ENCODE data around the gene ERGIC3.
A peak's percentile ranks its signal among the peaks of the same experiment; 100 is the strongest.

ERGIC3 gene

GRCh38 chr20:35508493-35509218 lies 33.2 kb upstream of the ERGIC3 start:
- H2AFZ ChIP-seq (ENCODE audit: low read length): no peak overlapping the region
- no peaks in the 10 kb centered on the region for H4K20me1 ChIP-seq (ENCODE audit: insufficient read depth, low read length)
- H3K9me2 ChIP-seq (ENCODE audit: low read depth, low read length): no peaks in the 10 kb centered on the region
- H3K4me2 ChIP-seq (ENCODE audit: low read length): no peak overlapping the region
- no peak overlapping the region for H3K4me3 ChIP-seq (ENCODE audit: low read depth, low read length, poor library complexity, severe bottlenecking)
- no peak overlapping the region for H3K9ac ChIP-seq (ENCODE audit: low read length)
- TF ChIP-seq CTCF (IDR thresholded peaks at IDR 0.05; ENCODE audit: low read length) (no peak), EZH2 (IDR thresholded peaks at IDR 0.05; ENCODE audit: borderline replicate concordance, low read length) (no peak)
- no peaks in the 10 kb centered on the region for H3K9me3 ChIP-seq (ENCODE audit: low read length)
- no peak overlapping the region for H3K27ac ChIP-seq (ENCODE audit: low read depth, low read length, poor library complexity, severe bottlenecking)
- H3K4me1 ChIP-seq (ENCODE audit: insufficient read depth, low read length, severe bottlenecking): peaks cover 5% of the 10 kb centered on the region
- no peaks in the 10 kb centered on the region for H3K79me2 ChIP-seq (ENCODE audit: insufficient read depth, low read length)
- H3K36me3 ChIP-seq (ENCODE audit: insufficient read depth, low read length): peaks cover 88% of the 10 kb centered on the region
- H3F3A ChIP-seq (ENCODE audit: insufficient read depth, low read length): no peaks in the 10 kb centered on the region
- H3K27me3 ChIP-seq (ENCODE audit: insufficient read depth, low read length): no peaks in the 10 kb centered on the region

GRCh38 chr20:35510951-35511735 lies 30.7 kb upstream of the ERGIC3 start:
- no peak overlapping the region for H3K9ac ChIP-seq (ENCODE audit: low read length)
- no peaks in the 10 kb centered on the region for H4K20me1 ChIP-seq (ENCODE audit: insufficient read depth, low read length)

GRCh38 chr20:35511814-35512420 lies 30.0 kb upstream of the ERGIC3 start:
- no peak overlapping the region for H3K4me2 ChIP-seq (ENCODE audit: low read length)
- H3K4me3 ChIP-seq (ENCODE audit: low read depth, low read length, poor library complexity, severe bottlenecking): no peak overlapping the region
- no peaks in the 10 kb centered on the region for H3K4me1 ChIP-seq (ENCODE audit: insufficient read depth, low read length, severe bottlenecking)
- no peak overlapping the region for H3K27ac ChIP-seq (ENCODE audit: low read depth, low read length, poor library complexity, severe bottlenecking)
- no peak overlapping the region for H2AFZ ChIP-seq (ENCODE audit: low read length)
- TF ChIP-seq EZH2 (IDR thresholded peaks at IDR 0.05; ENCODE audit: borderline replicate concordance, low read length) (no peak), CTCF (IDR thresholded peaks at IDR 0.05; ENCODE audit: low read length) (peak; percentile 82)
- H3K9ac ChIP-seq (ENCODE audit: low read length): no peak overlapping the region
- peaks cover 64% of the 10 kb centered on the region for H3K36me3 ChIP-seq (ENCODE audit: insufficient read depth, low read length)
- no peaks in the 10 kb centered on the region for H4K20me1 ChIP-seq (ENCODE audit: insufficient read depth, low read length)
- no peaks in the 10 kb centered on the region for H3F3A ChIP-seq (ENCODE audit: insufficient read depth, low read length)
- H3K79me2 ChIP-seq (ENCODE audit: insufficient read depth, low read length): no peaks in the 10 kb centered on the region
- H3K27me3 ChIP-seq (ENCODE audit: insufficient read depth, low read length): no peaks in the 10 kb centered on the region
- no peaks in the 10 kb centered on the region for H3K9me2 ChIP-seq (ENCODE audit: low read depth, low read length)
- no peaks in the 10 kb centered on the region for H3K9me3 ChIP-seq (ENCODE audit: low read length)

More at GRCh38 chr20:35510951-35511735, 30.7 kb upstream of the ERGIC3 start:
- Histone ChIP-seq H3K27ac (ENCODE audit: low read depth, low read length, poor library complexity, severe bottlenecking) (no peak overlapping the region), H3K36me3 (ENCODE audit: insufficient read depth, low read length) (peaks cover 72% of the 10 kb centered on the region), H3K9me3 (ENCODE audit: low read length) (no peaks in the 10 kb centered on the region), H3K27me3 (ENCODE audit: insufficient read depth, low read length) (no peaks in the 10 kb centered on the region), H3K4me2 (ENCODE audit: low read length) (no peak overlapping the region), H3K79me2 (ENCODE audit: insufficient read depth, low read length) (no peaks in the 10 kb centered on the region), H3K4me1 (ENCODE audit: insufficient read depth, low read length, severe bottlenecking) (peaks cover under 1% of the 10 kb centered on the region), H3K9me2 (ENCODE audit: low read depth, low read length) (no peaks in the 10 kb centered on the region), H3F3A (ENCODE audit: insufficient read depth, low read length) (no peaks in the 10 kb centered on the region), H2AFZ (ENCODE audit: low read length) (no peak overlapping the region), H3K4me3 (ENCODE audit: low read depth, low read length, poor library complexity, severe bottlenecking) (no peak overlapping the region)
- TF ChIP-seq EZH2 (IDR thresholded peaks at IDR 0.05; ENCODE audit: borderline replicate concordance, low read length) (no peak), CTCF (IDR thresholded peaks at IDR 0.05; ENCODE audit: low read length) (no peak)
